K562 (cell line): Measurements from ENCODE around the gene BTBD1. TPM values are rescaled to one million over a fixed set of nuclear protein-coding genes. Genes with fewer than 3 reads are reported as not detected.
A peak's percentile ranks its signal among the peaks of the same experiment; 100 is the strongest.

Experiments
- ARHGAP35 ChIP-seq: fragments of 450-650 bp; IDR thresholded peaks from 2 replicates; pipeline ENCODE4 v1.6.1; 2018; ENCODE audit not compliant: partially characterized antibody
- ARNT ChIP-seq, 2 experiments: fragments of 450-650 bp; IDR thresholded peaks; 2 replicates each; pipeline ENCODE4 v1.6.1; 2016; ENCODE audit warnings: mild to moderate bottlenecking in 1 of 2
- BRCA1 ChIP-seq, 2 experiments: fragments of 450-650 bp in 1 of 2; sonication (generic) in 1 of 2; formaldehyde crosslinking in 1 of 2; IDR thresholded peaks; 2 replicates each; pipeline versions ENCODE4 v1.5.0 to v1.6.1; 2017 to 2020; ENCODE audit warnings: mild to moderate bottlenecking in 1 of 2, missing genetic modification reagents in 1 of 2
- CXXC5 ChIP-seq: fragments of 250-450 bp; sonication (Bioruptor Pico); IDR thresholded peaks from 2 replicates; pipeline ENCODE4 v1.8.0; 2022; ENCODE audit warnings: inconsistent platforms, mild to moderate bottlenecking, moderate library complexity
- MECOM ChIP-seq: fragments of 250-450 bp; sonication (Bioruptor Pico); IDR thresholded peaks from 2 replicates; pipeline ENCODE4 v1.8.0; 2022; ENCODE audit warnings: inconsistent platforms
- NEUROD1 ChIP-seq: fragments of 150-350 bp; IDR thresholded peaks from 2 replicates; pipeline ENCODE4 v1.6.1; 2014; ENCODE audit warnings: borderline replicate concordance, low read length, low read depth; ENCODE audit not compliant: partially characterized antibody
- RAD51 ChIP-seq: fragments of 450-650 bp; IDR thresholded peaks from 2 replicates; pipeline ENCODE4 v1.7.1; 2016; ENCODE audit warnings: low read depth, mild to moderate bottlenecking, borderline replicate concordance
- RBBP5 ChIP-seq: fragments of 200-600 bp; sonication (generic); IDR thresholded peaks from 2 replicates; pipeline ENCODE4 v1.6.1; 2012; ENCODE audit warnings: borderline replicate concordance, mild to moderate bottlenecking, low read length, control low read depth, inconsistent platforms; ENCODE audit not compliant: insufficient read depth, poor library complexity, severe bottlenecking
- SNRNP70 ChIP-seq: fragments of 200-400 bp; formaldehyde crosslinking; optimal IDR thresholded peaks from 2 replicates; pipeline ENCODE3; 2017; ENCODE audit warnings: low read depth, low read length
- TRIM24 ChIP-seq, 2 experiments: fragments of 450-650 bp; IDR thresholded peaks; 2 replicates each; pipeline ENCODE4 v1.6.1; 2016
- ZC3H11A ChIP-seq: IDR thresholded peaks from 2 replicates; pipeline ENCODE4 v1.6.1; 2012; ENCODE audit warnings: low read depth, low read length, improper control_type of control experiment
- ZKSCAN3 ChIP-seq: fragments of 250-450 bp; sonication (Bioruptor Pico); IDR thresholded peaks from 2 replicates; pipeline ENCODE4 v1.4.0; 2020
- ZNF282 ChIP-seq: sonication (generic); formaldehyde crosslinking; IDR thresholded peaks from 2 replicates; pipeline ENCODE4 v1.8.1; 2023; ENCODE audit warnings: missing genetic modification reagents
- ZNF584 ChIP-seq: fragments of 200-800 bp; sonication (Bioruptor generic); IDR thresholded peaks from 2 replicates; pipeline ENCODE4 v1.6.1; 2016; ENCODE audit warnings: low read depth, mild to moderate bottlenecking, missing genetic modification characterization, missing compliant biosample characterization
- ZNF780A ChIP-seq: fragments of 250-450 bp; sonication (Bioruptor Pico); IDR thresholded peaks from 2 replicates; pipeline ENCODE4 v1.5.0; 2021; ENCODE audit warnings: mild to moderate bottlenecking
- polyA plus RNA-seq, 8 experiments: library from polyadenylated mRNA; depleted of rRNA in 4 of 8; stranded (reverse) in 5 of 8; unstranded in 3 of 8; fragments of >200 nt; fragmentation: Nextera tagmentation in 2 of 8; fragmentation: Illumina TruSeq in 1 of 8; extraction: Ambion mirVana in 2 of 8; extraction: Trizol in 1 of 8; gene quantifications; 2 replicates each; pipeline versions ENCODE4 v1.2.1 to v1.2.3, GENCODE V29; 2011 to 2014; ENCODE audit warnings: inconsistent platforms in 1 of 8, missing spikeins in 1 of 8
- total RNA-seq, 7 experiments: library from RNA; depleted of rRNA in 6 of 7; stranded (reverse); fragments of >200 nt in 6 of 7; fragmentation: Illumina TruSeq in 2 of 7; extraction: Trizol in 2 of 7; gene quantifications; 2 replicates each; pipeline versions ENCODE4 v1.2.1 to v1.2.3, GENCODE V29; 2011 to 2021; ENCODE audit warnings: low replicate concordance in 1 of 7
- TF ChIP-seq, protein P1 (sequence below), 3 experiments: fragments of 200-800 bp in 1 of 3; sonication (Bioruptor generic) in 1 of 3; sonication (generic) in 1 of 3; formaldehyde crosslinking in 1 of 3; IDR thresholded peaks; 2 replicates each; pipeline versions ENCODE4 v1.6.1 to v1.8.0; 2016 to 2022; ENCODE audit warnings: mild to moderate bottlenecking in 2 of 3, missing compliant biosample characterization in 2 of 3, missing genetic modification characterization in 2 of 3, missing genetic modification reagents in 1 of 3
- TF ChIP-seq, protein P2 (sequence below): sonication (generic); formaldehyde crosslinking; IDR thresholded peaks from 2 replicates; pipeline ENCODE4 v1.8.1; 2023; ENCODE audit warnings: mild to moderate bottlenecking, missing genetic modification reagents
- TF ChIP-seq, protein P3 (sequence below): fragments of 450-650 bp; formaldehyde crosslinking; IDR thresholded peaks from 2 replicates; pipeline ENCODE4 v1.4.0; 2020; ENCODE audit warnings: mild to moderate bottlenecking, mixed read lengths
- TF ChIP-seq, protein P4 (sequence below): fragments of 450-650 bp; formaldehyde crosslinking; IDR thresholded peaks from 2 replicates; pipeline ENCODE4 v1.4.0; 2020; ENCODE audit warnings: mild to moderate bottlenecking, moderate library complexity
- TF ChIP-seq, protein P5 (sequence below): fragments of 450-650 bp; IDR thresholded peaks from 2 replicates; pipeline ENCODE4 v1.6.1; 2016

The BTBD1 gene
- total and polyA plus RNA-seq, 9 of the 15 experiments (the other 6 are each of a cell fraction or from before 2014, with no cell fraction given): 19.4 to 106 (median 90.4) TPM

DNA sequence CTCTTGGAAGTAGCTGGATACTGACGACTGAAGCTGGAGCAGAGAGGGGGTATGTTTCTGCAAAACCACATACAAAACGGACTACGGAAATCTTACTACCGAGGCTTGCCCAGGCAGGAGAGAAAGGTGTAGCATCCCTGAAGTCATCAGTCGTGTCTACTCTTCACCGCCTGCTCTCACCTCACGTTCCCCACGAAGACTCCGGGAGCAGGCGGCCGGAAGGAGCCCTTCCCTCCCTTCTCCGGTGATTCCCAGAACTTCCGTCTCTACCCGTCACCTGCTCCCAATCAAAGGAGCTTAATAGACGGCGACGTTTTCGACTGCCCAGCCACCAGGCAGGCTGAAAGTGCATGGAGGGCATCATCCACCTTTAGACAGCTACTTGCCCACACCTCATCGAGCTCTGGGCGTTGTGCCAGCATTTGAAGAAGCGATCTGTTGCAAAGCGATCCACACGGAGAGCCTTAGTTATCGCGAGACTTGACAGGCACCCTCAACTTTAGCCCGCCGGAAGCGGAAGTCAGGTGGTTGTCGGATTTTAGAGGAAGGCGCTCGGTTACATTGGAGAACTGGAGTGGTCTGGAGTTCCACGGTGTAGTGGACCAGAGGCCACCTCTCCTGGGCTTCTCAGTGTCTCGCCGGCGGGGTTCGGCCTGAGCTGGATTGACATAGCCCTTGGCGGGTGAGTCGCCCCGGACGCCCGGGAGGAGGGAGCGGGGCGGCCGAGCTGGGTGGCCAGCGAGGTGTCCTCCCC, 81.2 kb downstream of the BTBD1 start, which contains the start of gene RAMAC (continued):
- TF ChIP-seq ZC3H11A (no peak), ZNF282 (CRISPR knock-in tag) (no peak), MECOM (no peak), BRCA1 (IDR thresholded peaks at IDR 0.05) (no peak), BRCA1 (CRISPR knock-in tag; IDR thresholded peaks at IDR 0.05) (no peak), ARHGAP35 (peak; percentile 91), SNRNP70 (no peak), RBBP5 (no peak), RAD51 (peak; percentile 69), TRIM24 (IDR thresholded peaks at IDR 0.05) (no peak), NEUROD1 (no peak), ZKSCAN3 (no peak), ZNF584 (CRISPR knock-in tag) (no peak), ARNT (IDR thresholded peaks at IDR 0.05) (no peak), ZNF780A (CRISPR knock-in tag) (no peak), CXXC5 (CRISPR knock-in tag) (no peak; the same call in 1 of the 2 replicates)
- TF ChIP-seq, protein P1, sequence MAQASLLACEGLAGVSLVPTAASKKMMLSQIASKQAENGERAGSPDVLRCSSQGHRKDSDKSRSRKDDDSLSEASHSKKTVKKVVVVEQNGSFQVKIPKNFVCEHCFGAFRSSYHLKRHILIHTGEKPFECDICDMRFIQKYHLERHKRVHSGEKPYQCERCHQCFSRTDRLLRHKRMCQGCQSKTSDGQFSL (CRISPR knock-in tag; IDR thresholded peaks at IDR 0.05): no peak
- TF ChIP-seq, protein P1 (tag; IDR thresholded peaks at IDR 0.05): no peak
- TF ChIP-seq, protein P2, sequence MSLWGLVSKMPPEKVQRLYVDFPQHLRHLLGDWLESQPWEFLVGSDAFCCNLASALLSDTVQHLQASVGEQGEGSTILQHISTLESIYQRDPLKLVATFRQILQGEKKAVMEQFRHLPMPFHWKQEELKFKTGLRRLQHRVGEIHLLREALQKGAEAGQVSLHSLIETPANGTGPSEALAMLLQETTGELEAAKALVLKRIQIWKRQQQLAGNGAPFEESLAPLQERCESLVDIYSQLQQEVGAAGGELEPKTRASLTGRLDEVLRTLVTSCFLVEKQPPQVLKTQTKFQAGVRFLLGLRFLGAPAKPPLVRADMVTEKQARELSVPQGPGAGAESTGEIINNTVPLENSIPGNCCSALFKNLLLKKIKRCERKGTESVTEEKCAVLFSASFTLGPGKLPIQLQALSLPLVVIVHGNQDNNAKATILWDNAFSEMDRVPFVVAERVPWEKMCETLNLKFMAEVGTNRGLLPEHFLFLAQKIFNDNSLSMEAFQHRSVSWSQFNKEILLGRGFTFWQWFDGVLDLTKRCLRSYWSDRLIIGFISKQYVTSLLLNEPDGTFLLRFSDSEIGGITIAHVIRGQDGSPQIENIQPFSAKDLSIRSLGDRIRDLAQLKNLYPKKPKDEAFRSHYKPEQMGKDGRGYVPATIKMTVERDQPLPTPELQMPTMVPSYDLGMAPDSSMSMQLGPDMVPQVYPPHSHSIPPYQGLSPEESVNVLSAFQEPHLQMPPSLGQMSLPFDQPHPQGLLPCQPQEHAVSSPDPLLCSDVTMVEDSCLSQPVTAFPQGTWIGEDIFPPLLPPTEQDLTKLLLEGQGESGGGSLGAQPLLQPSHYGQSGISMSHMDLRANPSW (CRISPR knock-in tag): 0 out of 2 replicates have a peak, but pooled peaks have one; percentile 73
- TF ChIP-seq, protein P3, sequence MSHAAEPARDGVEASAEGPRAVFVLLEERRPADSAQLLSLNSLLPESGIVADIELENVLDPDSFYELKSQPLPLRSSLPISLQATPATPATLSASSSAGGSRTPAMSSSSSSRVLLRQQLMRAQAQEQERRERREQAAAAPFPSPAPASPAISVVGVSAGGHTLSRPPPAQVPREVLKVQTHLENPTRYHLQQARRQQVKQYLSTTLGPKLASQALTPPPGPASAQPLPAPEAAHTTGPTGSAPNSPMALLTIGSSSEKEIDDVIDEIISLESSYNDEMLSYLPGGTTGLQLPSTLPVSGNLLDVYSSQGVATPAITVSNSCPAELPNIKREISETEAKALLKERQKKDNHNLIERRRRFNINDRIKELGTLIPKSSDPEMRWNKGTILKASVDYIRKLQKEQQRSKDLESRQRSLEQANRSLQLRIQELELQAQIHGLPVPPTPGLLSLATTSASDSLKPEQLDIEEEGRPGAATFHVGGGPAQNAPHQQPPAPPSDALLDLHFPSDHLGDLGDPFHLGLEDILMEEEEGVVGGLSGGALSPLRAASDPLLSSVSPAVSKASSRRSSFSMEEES: no peak
- TF ChIP-seq, protein P4, sequence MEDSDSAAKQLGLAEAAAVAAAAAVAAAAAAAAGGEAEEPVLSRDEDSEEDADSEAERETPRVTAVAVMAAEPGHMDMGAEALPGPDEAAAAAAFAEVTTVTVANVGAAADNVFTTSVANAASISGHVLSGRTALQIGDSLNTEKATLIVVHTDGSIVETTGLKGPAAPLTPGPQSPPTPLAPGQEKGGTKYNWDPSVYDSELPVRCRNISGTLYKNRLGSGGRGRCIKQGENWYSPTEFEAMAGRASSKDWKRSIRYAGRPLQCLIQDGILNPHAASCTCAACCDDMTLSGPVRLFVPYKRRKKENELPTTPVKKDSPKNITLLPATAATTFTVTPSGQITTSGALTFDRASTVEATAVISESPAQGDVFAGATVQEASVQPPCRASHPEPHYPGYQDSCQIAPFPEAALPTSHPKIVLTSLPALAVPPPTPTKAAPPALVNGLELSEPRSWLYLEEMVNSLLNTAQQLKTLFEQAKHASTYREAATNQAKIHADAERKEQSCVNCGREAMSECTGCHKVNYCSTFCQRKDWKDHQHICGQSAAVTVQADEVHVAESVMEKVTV: no peak
- TF ChIP-seq, protein P5, sequence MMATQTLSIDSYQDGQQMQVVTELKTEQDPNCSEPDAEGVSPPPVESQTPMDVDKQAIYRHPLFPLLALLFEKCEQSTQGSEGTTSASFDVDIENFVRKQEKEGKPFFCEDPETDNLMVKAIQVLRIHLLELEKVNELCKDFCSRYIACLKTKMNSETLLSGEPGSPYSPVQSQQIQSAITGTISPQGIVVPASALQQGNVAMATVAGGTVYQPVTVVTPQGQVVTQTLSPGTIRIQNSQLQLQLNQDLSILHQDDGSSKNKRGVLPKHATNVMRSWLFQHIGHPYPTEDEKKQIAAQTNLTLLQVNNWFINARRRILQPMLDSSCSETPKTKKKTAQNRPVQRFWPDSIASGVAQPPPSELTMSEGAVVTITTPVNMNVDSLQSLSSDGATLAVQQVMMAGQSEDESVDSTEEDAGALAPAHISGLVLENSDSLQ: peak; percentile 79
